ENCODE results near the gene LRRC46. TPM values are rescaled to one million over a fixed set of nuclear protein-coding genes. Genes with fewer than 3 reads are reported as not detected.
A peak's percentile ranks its signal among the peaks of the same experiment; 100 is the strongest.

The LRRC46 gene
- total RNA-seq, 4 donors from 2014 or later, result 0.20 TPM; not detected in 3

DNA sequence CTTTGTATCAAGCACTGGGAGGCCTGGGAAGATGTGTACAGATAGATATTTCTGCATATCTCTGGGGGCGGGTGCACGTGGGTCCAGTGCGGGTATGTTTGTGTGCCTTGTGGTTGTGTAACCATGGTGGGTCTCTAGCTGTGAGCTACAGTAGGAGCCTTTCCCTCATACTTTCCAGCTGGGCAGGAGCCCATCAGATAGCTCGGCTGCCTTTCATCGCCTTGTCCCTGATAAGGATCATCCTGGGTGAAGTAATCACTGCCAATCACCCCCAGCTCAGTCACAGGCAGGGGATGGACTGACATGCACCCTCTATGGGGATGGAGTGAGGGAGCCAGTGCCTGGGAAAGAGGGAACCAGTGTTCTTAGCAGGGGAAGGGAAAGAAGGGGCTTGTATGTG, 12.8 kb downstream of the LRRC46 start:
- Histone ChIP-seq H3K36me3 (no peaks in the 10 kb centered on the region), H3K4me1 (peaks cover 10 to 13% of the 10 kb centered on the region in 2 donors), H3K9me3 (no peaks in the 10 kb centered on the region), H3K4me3 (no peak overlapping the region), H3K27me3 (peaks cover 28 to 47% (median 39%) of the 10 kb centered on the region in 3 donors), H3K27ac (no peak overlapping the region)
- TF ChIP-seq POLR2A (IDR thresholded peaks at IDR 0.05), result no peak
- TF ChIP-seq, protein P1, sequence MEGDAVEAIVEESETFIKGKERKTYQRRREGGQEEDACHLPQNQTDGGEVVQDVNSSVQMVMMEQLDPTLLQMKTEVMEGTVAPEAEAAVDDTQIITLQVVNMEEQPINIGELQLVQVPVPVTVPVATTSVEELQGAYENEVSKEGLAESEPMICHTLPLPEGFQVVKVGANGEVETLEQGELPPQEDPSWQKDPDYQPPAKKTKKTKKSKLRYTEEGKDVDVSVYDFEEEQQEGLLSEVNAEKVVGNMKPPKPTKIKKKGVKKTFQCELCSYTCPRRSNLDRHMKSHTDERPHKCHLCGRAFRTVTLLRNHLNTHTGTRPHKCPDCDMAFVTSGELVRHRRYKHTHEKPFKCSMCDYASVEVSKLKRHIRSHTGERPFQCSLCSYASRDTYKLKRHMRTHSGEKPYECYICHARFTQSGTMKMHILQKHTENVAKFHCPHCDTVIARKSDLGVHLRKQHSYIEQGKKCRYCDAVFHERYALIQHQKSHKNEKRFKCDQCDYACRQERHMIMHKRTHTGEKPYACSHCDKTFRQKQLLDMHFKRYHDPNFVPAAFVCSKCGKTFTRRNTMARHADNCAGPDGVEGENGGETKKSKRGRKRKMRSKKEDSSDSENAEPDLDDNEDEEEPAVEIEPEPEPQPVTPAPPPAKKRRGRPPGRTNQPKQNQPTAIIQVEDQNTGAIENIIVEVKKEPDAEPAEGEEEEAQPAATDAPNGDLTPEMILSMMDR (IDR thresholded peaks at IDR 0.05 in 4 of 5, conservative IDR thresholded peaks at IDR 0.05 in 1 of 5), result no peak
- DNase-seq (no peak), ATAC-seq (no peak)
- intact Hi-C loops (cut with DNase I; ENCODE audit: low total_unique reads), result loop anchor here (5.0 to 10.0 kb wide), 2 partner anchors 101 to 173 kb away; partner anchors contain the start of gene PNPO
- in situ Hi-C loops (cut with MboI; ENCODE audit: low sequenced_read_pairs in 4 of 4), result loop anchor here (5.0 to 25.0 kb wide), 5 partner anchors 43 to 293 kb away; partner anchors contain the start of gene PRR15L (in 1 of the 4)

DNA sequence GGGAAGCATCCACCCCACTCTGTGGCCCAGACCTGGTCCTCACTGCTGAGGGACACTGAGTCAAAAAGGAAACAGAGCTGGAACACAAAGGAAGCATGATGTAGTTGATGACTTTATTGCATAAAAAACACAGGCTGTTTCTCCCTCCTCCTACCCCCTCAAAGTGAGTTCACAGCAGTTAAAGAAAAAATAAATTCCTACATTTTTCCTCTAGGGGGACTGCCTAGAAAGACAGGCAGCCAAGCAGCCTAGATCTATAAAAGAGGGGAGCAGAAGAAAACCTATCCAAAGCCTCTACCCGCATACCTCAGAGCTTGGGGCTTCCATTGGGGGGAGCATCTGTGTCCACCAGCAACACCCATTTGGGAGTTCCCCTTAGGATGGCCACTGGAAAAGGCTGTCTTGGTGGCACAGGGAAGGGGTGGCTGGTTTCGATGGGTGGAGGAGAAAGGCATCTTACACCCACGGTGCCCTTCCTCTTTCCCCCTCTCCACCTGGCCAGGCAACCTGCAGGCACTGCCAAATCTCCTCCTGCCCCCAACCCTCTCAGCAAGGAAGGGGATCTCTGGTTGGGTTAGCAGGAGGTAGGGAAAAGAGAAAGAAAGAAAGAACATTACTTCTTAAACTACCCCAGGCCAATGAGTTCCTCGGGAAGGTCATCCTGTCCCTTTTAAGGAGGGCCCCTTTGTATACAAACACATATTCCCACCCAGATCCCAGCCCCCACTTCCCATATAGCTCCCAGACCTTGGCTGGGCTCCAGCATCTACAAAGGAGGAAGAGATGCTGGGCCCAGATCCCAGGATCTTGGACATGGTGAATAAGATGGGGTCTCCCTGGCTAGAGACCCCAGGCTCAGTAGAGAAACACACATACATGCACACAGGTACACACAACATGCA, 13.6 kb downstream of the LRRC46 start:
- DNase-seq, result no peak
- H3K4me3 ChIP-seq, result no peak overlapping the region
- TF ChIP-seq POLR2A (IDR thresholded peaks at IDR 0.05), result no peak
- TF ChIP-seq, protein P1 (IDR thresholded peaks at IDR 0.05 in 4 of 5, conservative IDR thresholded peaks at IDR 0.05 in 1 of 5), result peak in 1 of 5 experiments; percentile 15
- no peaks in the 10 kb centered on the region for H3K36me3 ChIP-seq
- H3K4me1 ChIP-seq, result peaks cover 9 to 11% of the 10 kb centered on the region in 2 donors
- intact Hi-C loops (cut with DNase I; ENCODE audit: low total_unique reads) (loop anchor here (5.0 to 10.0 kb wide), 2 partner anchors 100 to 172 kb away; partner anchors contain the start of gene PNPO), in situ Hi-C loops (cut with MboI; ENCODE audit: low sequenced_read_pairs in 4 of 4) (loop anchor here (5.0 to 25.0 kb wide), 5 partner anchors 42 to 292 kb away; partner anchors contain the start of gene PRR15L (in 1 of the 4))
- H3K9me3 ChIP-seq, result no peaks in the 10 kb centered on the region
- no peak overlapping the region for H3K27ac ChIP-seq
- no peak for ATAC-seq
- H3K27me3 ChIP-seq, result peaks cover 36 to 54% (median 47%) of the 10 kb centered on the region in 3 donors

DNA sequence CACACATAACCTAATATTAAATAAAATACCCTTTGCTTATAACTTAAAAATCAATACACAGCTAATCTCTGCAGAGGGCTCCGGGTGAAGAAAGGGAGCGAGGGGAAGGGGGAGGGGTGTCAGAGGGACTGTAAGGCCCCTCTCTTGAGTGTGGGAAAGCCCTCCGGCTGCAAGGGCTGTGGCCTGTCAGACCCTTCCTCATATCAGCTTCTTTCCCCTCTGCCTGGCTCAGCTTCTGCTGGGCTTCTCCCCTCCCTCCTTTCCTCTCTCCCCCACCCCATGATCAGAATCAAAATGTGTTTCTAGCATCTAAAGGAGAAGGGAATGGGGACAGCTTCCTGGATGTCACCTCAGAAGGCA, 14.2 kb downstream of the LRRC46 start:
- Histone ChIP-seq H3K4me3 (no peak overlapping the region), H3K9me3 (no peaks in the 10 kb centered on the region), H3K36me3 (no peaks in the 10 kb centered on the region), H3K27me3 (peaks cover 42 to 60% (median 53%) of the 10 kb centered on the region in 3 donors), H3K4me1 (peaks cover 5 to 6% of the 10 kb centered on the region in 2 donors), H3K27ac (no peak overlapping the region)
- DNase-seq (no peak), ATAC-seq (no peak)
- intact Hi-C loops (cut with DNase I; ENCODE audit: low total_unique reads), result loop anchor here (10.0 kb wide), 1 partner anchor 99 kb away; the partner anchor contains the start of gene PNPO
- TF ChIP-seq POLR2A (IDR thresholded peaks at IDR 0.05), result no peak
- TF ChIP-seq, protein P1 (IDR thresholded peaks at IDR 0.05 in 4 of 5, conservative IDR thresholded peaks at IDR 0.05 in 1 of 5), result no peak
- in situ Hi-C loops (cut with MboI; ENCODE audit: low sequenced_read_pairs in 4 of 4), result loop anchor here in 3 of 4 donors (10.0 to 25.0 kb wide), 3 partner anchors 109 to 292 kb away; partner anchors contain the start of gene PRR15L (in 1 of the 3)

DNA sequence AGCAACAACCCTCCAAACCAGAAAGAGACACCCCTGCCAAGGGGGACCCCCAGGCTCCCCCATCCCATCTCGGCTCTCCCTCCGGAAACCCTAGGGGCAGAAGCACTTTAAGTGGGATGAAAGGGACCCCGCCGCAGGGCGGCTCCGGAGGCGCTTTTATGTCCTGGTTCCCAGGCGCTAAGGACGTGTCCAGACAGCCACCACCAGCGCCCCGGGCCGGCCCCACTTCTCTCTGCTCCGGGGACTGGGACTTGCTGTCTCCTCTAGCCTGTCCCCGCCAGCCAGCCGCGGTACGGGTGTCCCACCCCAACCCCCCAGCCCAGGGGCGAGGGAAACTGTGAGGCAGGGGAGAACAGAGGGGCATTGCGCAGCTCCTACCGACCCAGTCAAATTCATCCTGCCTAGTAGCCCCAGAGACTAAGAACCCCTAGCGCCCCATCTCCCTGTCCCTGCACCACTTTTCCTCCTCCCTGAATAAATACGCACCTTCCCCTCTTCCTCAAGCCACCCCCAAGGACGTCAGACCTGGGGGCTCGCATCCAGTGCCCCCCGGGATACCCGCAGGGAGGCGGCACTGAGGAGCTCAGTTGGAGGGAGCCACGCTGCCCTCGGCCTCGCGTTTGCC, 15.4 kb downstream of the LRRC46 start:
- no peak overlapping the region for H3K27ac ChIP-seq
- H3K36me3 ChIP-seq, result no peaks in the 10 kb centered on the region
- H3K4me1 ChIP-seq, result peaks cover 5 to 12% of the 10 kb centered on the region in 2 donors
- ATAC-seq (no peak), DNase-seq (no peak)
- H3K9me3 ChIP-seq, result no peaks in the 10 kb centered on the region
- intact Hi-C loops (cut with DNase I; ENCODE audit: low total_unique reads), result loop anchor here (10.0 kb wide), 1 partner anchor 98 kb away; the partner anchor contains the start of gene PNPO
- H3K27me3 ChIP-seq, result peaks cover 54 to 72% (median 62%) of the 10 kb centered on the region in 3 donors
- no peak for TF ChIP-seq POLR2A (IDR thresholded peaks at IDR 0.05)
- TF ChIP-seq, protein P1 (IDR thresholded peaks at IDR 0.05 in 4 of 5, conservative IDR thresholded peaks at IDR 0.05 in 1 of 5), result no peak
- no peak overlapping the region for H3K4me3 ChIP-seq
- in situ Hi-C loops (cut with MboI; ENCODE audit: low sequenced_read_pairs in 4 of 4), result loop anchor here in 3 of 4 donors (10.0 to 25.0 kb wide), 3 partner anchors 108 to 290 kb away; partner anchors contain the start of gene PRR15L (in 1 of the 3)
